Endothelial cell of umbilical vein (primary cell): ENCODE data around the gene UQCRC1. TPM values are rescaled to one million over a fixed set of nuclear protein-coding genes. Genes with fewer than 3 reads are reported as not detected.
A peak's percentile ranks its signal among the peaks of the same experiment; 100 is the strongest.

Experiments used
- BruUV-seq: library from RNA; stranded (reverse); fragments of 400-500 nt; replicated peaks from 2 replicates; lab custom pipeline; 2021; lab: Mats Ljungman, UMichigan
- CTCF ChIA-PET: fragments of 300-600, 350-600 bp; sonication (Branson Sonifier 250); formaldehyde crosslinking; loops from one replicate; lab custom pipeline; 2021; ENCODE audit warnings: antibody characterized with exemption, inconsistent platforms; lab: Charles Lee
- POLR2A ChIA-PET: fragments of 300-600, 350-600 bp; sonication (Branson Sonifier 250); formaldehyde crosslinking; loops from one replicate; lab custom pipeline; 2021; ENCODE audit warnings: antibody characterized with exemption, inconsistent platforms; lab: Charles Lee
- DNase-seq: peaks from one replicate; pipeline ENCODE4 v3.0.0-alpha.2; 2011; ENCODE audit warnings: low read depth, low spot score
- FAIRE-seq: peaks from 2 replicates; lab custom pipeline; 2011; peaks lifted over from hg19 to GRCh38; lab: Jason Lieb, UNC
- H2AFZ ChIP-seq: 2 replicates; pipeline ENCODE4 v1.6.0; 2012; ENCODE audit warnings: low read depth, low read length, control low read depth, inconsistent platforms
- H3K27ac ChIP-seq: 2 replicates; pipeline ENCODE4 v1.5.1; 2011; ENCODE audit warnings: low read depth, mild to moderate bottlenecking, control low read depth, low read length, moderate library complexity; ENCODE audit not compliant: insufficient read depth
- H3K27me3 ChIP-seq, 2 experiments: 2 replicates each; pipeline versions ENCODE4 v1.6.0 to v1.6.1; 2011; ENCODE audit warnings: low read length in 2 of 2, mixed read lengths in 1 of 2; ENCODE audit not compliant: control insufficient read depth in 2 of 2, insufficient read depth in 2 of 2
- H3K36me3 ChIP-seq, 2 experiments: 2 replicates in 1 of 2; 3 replicates in 1 of 2; pipeline ENCODE4 v1.5.1; 2011; ENCODE audit warnings: low read length in 2 of 2, mild to moderate bottlenecking in 1 of 2, moderate library complexity in 1 of 2; ENCODE audit not compliant: control insufficient read depth in 2 of 2, insufficient read depth in 2 of 2; ENCODE audit errors: extremely low read depth in 1 of 2
- H3K4me1 ChIP-seq: 3 replicates; pipeline ENCODE4 v1.5.1; 2011; ENCODE audit warnings: mild to moderate bottlenecking, low read length; ENCODE audit not compliant: control insufficient read depth, insufficient read depth; ENCODE audit errors: extremely low read depth
- H3K4me2 ChIP-seq: 2 replicates; pipeline ENCODE4 v1.6.1; 2011; ENCODE audit warnings: low read length, control low read depth, mixed read lengths; ENCODE audit not compliant: insufficient read depth
- H3K4me3 ChIP-seq, 3 experiments: fragments of 200-600 bp in 1 of 3; sonication (generic), shearing (Covaris generic) in 1 of 3; replicated peaks in 1 of 3; 2 replicates each; pipeline ENCODE4 v1.5.1; 2011 to 2016; ENCODE audit warnings: control low read depth in 3 of 3, low read length in 3 of 3, mild to moderate bottlenecking in 2 of 3, inconsistent platforms in 1 of 3, low read depth in 1 of 3, moderate library complexity in 1 of 3; ENCODE audit not compliant: insufficient read depth in 1 of 3
- H3K79me2 ChIP-seq: 2 replicates; pipeline ENCODE4 v1.6.0; 2012; ENCODE audit warnings: low read length, inconsistent platforms; ENCODE audit not compliant: control insufficient read depth, insufficient read depth
- H3K9ac ChIP-seq: replicated peaks from 2 replicates; pipeline ENCODE3; 2011; ENCODE audit warnings: low read length, control low read depth; ENCODE audit not compliant: insufficient read depth; ENCODE audit errors: extremely low read depth
- H3K9me1 ChIP-seq: replicated peaks from 3 replicates; pipeline ENCODE4 v1.6.0; 2011; ENCODE audit warnings: mild to moderate bottlenecking, low read length; ENCODE audit not compliant: control insufficient read depth, insufficient read depth; ENCODE audit errors: extremely low read depth
- H3K9me3 ChIP-seq: replicated peaks from 2 replicates; pipeline ENCODE4 v1.5.1; 2012; ENCODE audit warnings: low read length, inconsistent platforms; ENCODE audit not compliant: control insufficient read depth, insufficient read depth
- H4K20me1 ChIP-seq: replicated peaks from 2 replicates; pipeline ENCODE3; 2011; ENCODE audit warnings: mild to moderate bottlenecking, low read length; ENCODE audit not compliant: control insufficient read depth, insufficient read depth; ENCODE audit errors: extremely low read depth
- EZH2 ChIP-seq: IDR thresholded peaks from 2 replicates; pipeline ENCODE4 v1.6.1; 2012; ENCODE audit warnings: borderline replicate concordance, low read depth, mild to moderate bottlenecking, moderate library complexity, low read length, inconsistent platforms; ENCODE audit not compliant: severe bottlenecking
- FOS ChIP-seq: IDR thresholded peaks from 2 replicates; pipeline ENCODE4 v1.6.1; 2011; ENCODE audit warnings: mild to moderate bottlenecking, low read length, moderate library complexity, borderline replicate concordance; ENCODE audit not compliant: insufficient read depth
- GATA2 ChIP-seq: IDR thresholded peaks from 2 replicates; pipeline ENCODE4 v1.7.0; 2011; ENCODE audit warnings: low read depth, mild to moderate bottlenecking, moderate library complexity, mixed read lengths, low read length; ENCODE audit not compliant: insufficient read length, insufficient read depth
- JUN ChIP-seq: IDR thresholded peaks from 2 replicates; pipeline ENCODE4 v1.6.1; 2011; ENCODE audit warnings: borderline replicate concordance, low read depth; ENCODE audit not compliant: insufficient read length, insufficient read depth
- MYC ChIP-seq: IDR thresholded peaks from one replicate; pipeline ENCODE4 v1.6.1; 2011; ENCODE audit warnings: mild to moderate bottlenecking, low read depth, low read length
- POLR2A ChIP-seq: IDR thresholded peaks from 2 replicates; pipeline ENCODE4 v1.6.1; 2012; ENCODE audit warnings: low read depth, mild to moderate bottlenecking, control low read depth, low read length
- POLR2AphosphoS5 ChIP-seq: IDR thresholded peaks from 2 replicates; pipeline ENCODE4 v1.6.1; 2012; ENCODE audit warnings: low read depth, mild to moderate bottlenecking, control low read depth, low read length, moderate library complexity; ENCODE audit not compliant: insufficient read depth
- dilution Hi-C: fragments of 300-500 bp; cut with MboI; formaldehyde crosslinking; loops from one replicate; pipeline ENCODE4 v1.15.0; 2019; ENCODE audit warnings: low sequenced_read_pairs; ENCODE audit not compliant: extremely low pct_ligation_motif_present
- intact Hi-C: fragments of 100-400 bp; cut with micrococcal nuclease; formaldehyde crosslinking; loops from one replicate; pipeline ENCODE4 v1.10.0; 2022
- polyA plus RNA-seq, 4 experiments: library from polyadenylated mRNA; depleted of rRNA in 3 of 4; stranded (reverse) in 3 of 4; unstranded in 1 of 4; fragments of >200 nt; gene quantifications; 2 replicates each; pipeline versions ENCODE4 v1.2.1 to v1.2.3, GENCODE V29; 2011 to 2012; ENCODE audit warnings: missing spikeins in 1 of 4
- total RNA-seq: library from RNA; stranded (reverse); gene quantifications from 2 replicates; pipeline ENCODE4 v1.2.3, GENCODE V29; 2021
- TF ChIP-seq, protein P1 (sequence below): IDR thresholded peaks from 2 replicates; pipeline ENCODE4 v1.6.1; 2011; ENCODE audit not compliant: insufficient read depth, insufficient read length
- TF ChIP-seq, protein P2 (sequence below), 2 donors: IDR thresholded peaks; 1 replicate in 1 of 2; 2 replicates in 1 of 2; pipeline ENCODE4 v1.5.1; 2011; ENCODE audit warnings: low read length in 2 of 2, mild to moderate bottlenecking in 2 of 2, moderate library complexity in 2 of 2, control low read depth in 1 of 2, inconsistent platforms in 1 of 2, low read depth in 1 of 2; ENCODE audit not compliant: insufficient read depth in 1 of 2; ENCODE audit errors: extremely low read depth in 1 of 2

Gene UQCRC1
- total and polyA plus RNA-seq, 2 donors (not counting 3 experiments of a cell fraction or from before 2014, with no cell fraction given) = 184 to 427 TPM

DNA sequence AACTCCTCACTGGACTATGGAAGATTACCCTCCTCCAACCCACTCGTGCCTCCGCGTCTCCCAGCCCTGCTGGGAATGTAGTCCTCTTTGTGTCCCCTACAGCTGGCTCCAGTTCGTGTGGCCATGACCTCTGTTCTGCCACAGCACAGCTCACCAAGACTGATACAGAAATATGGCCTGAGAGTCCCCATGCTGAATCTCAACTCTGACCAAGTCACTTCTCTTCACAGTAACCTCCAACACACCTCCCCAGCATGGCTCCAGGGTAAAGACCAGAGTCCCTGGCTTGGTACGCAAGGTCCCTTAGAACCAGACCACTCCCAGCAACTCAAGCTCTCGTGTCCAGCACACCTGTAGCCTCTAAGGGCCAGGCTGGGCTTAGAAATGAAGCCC lies 12.0 kb downstream of the UQCRC1 start:
- intact Hi-C loops = no loop called here
- no peak for FAIRE-seq
- H3K36me3 ChIP-seq = peaks cover 6 to 30% of the 10 kb centered on the region in 2 experiments
- TF ChIP-seq FOS (no peak), MYC (no peak), POLR2A (peak; percentile 0)
- no TSS peak for BruUV-seq
- dilution Hi-C loops = no loop called here
- no peak overlapping the region for H2AFZ ChIP-seq
- no peaks in the 10 kb centered on the region for H4K20me1 ChIP-seq
- H3K27me3 ChIP-seq = peaks cover 6 to 9% of the 10 kb centered on the region in 2 experiments
- DNase-seq = no peak
- H3K27ac ChIP-seq = no peak overlapping the region
- ChIA-PET POLR2A (interaction anchor here (0.6 kb wide), 1 partner anchor 207 kb away, joined by 8 read pairs; no protein-coding TSS in a partner anchor), CTCF (no interaction called here)
- no peaks in the 10 kb centered on the region for H3K9me1 ChIP-seq
- H3K4me2 ChIP-seq = no peak overlapping the region
- no peaks in the 10 kb centered on the region for H3K79me2 ChIP-seq
- H3K4me3 ChIP-seq = no peak overlapping the region
- H3K9me3 ChIP-seq = no peaks in the 10 kb centered on the region
- peaks cover 6% of the 10 kb centered on the region for H3K4me1 ChIP-seq
- no peak overlapping the region for H3K9ac ChIP-seq

DNA sequence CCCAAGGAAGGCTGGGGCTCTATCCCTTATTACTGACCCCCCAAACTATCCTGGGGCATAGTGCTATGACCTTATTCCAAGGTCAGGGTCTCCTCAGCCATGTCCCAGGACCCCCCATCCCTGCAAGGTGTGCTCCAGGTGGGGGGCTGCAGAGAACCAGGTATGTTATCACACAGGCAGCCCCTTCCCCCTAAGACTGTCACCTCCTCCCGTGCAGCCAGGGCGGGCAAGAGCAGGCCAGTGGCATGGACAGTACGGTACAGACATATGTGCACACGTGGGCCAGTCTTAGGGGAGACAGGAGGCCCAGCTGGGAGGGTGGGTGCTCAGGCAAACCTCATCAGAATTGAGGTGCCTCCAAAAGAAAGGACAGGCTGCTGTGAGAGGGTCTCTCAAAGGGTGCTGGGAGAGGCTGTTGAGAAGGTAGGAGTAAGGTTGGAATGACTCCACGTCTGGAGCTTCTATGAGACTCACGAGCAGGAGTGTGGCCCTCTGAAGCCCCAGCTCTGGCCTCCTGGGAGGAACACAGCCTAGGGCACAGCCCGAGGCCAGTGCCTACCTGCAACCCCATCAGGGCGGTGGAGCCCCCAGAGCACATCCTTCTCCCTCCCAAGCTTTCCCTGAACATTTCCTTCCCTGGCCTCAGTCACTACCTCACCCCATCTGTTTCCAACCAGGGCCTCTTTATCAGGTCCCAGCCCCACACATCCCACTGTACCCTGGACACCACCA lies 12.6 kb downstream of the UQCRC1 start:
- Histone ChIP-seq H3K9me3 (no peaks in the 10 kb centered on the region), H3K27me3 (peaks cover 6 to 9% of the 10 kb centered on the region in 2 experiments), H3K27ac (no peak overlapping the region), H3K79me2 (no peaks in the 10 kb centered on the region), H3K4me2 (no peak overlapping the region), H3K9me1 (no peaks in the 10 kb centered on the region), H2AFZ (no peak overlapping the region), H3K4me1 (peaks cover 6% of the 10 kb centered on the region), H3K4me3 (no peak overlapping the region), H3K9ac (no peak overlapping the region), H4K20me1 (no peaks in the 10 kb centered on the region), H3K36me3 (peaks cover 6 to 30% of the 10 kb centered on the region in 2 experiments)
- intact Hi-C loops (no loop called here), dilution Hi-C loops (no loop called here)
- CTCF ChIA-PET = no interaction called here
- TF ChIP-seq POLR2A (no peak), EZH2 (no peak), JUN (no peak), GATA2 (no peak), POLR2AphosphoS5 (no peak), FOS (no peak), MYC (no peak)
- TF ChIP-seq, protein P1, sequence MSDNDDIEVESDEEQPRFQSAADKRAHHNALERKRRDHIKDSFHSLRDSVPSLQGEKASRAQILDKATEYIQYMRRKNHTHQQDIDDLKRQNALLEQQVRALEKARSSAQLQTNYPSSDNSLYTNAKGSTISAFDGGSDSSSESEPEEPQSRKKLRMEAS = no peak
- TF ChIP-seq, protein P2, sequence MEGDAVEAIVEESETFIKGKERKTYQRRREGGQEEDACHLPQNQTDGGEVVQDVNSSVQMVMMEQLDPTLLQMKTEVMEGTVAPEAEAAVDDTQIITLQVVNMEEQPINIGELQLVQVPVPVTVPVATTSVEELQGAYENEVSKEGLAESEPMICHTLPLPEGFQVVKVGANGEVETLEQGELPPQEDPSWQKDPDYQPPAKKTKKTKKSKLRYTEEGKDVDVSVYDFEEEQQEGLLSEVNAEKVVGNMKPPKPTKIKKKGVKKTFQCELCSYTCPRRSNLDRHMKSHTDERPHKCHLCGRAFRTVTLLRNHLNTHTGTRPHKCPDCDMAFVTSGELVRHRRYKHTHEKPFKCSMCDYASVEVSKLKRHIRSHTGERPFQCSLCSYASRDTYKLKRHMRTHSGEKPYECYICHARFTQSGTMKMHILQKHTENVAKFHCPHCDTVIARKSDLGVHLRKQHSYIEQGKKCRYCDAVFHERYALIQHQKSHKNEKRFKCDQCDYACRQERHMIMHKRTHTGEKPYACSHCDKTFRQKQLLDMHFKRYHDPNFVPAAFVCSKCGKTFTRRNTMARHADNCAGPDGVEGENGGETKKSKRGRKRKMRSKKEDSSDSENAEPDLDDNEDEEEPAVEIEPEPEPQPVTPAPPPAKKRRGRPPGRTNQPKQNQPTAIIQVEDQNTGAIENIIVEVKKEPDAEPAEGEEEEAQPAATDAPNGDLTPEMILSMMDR (IDR thresholded peaks at IDR 0.05; ENCODE audit: extremely low read depth in 1 of 2, insufficient read depth in 1 of 2, low read depth in 1 of 2, low read length in 2 of 2) = no peak
- POLR2A ChIA-PET = no interaction called here
- FAIRE-seq (no peak), DNase-seq (no peak)
- no TSS peak for BruUV-seq
